ENCODE data around the gene PARP15.

PARP15 gene

DNA sequence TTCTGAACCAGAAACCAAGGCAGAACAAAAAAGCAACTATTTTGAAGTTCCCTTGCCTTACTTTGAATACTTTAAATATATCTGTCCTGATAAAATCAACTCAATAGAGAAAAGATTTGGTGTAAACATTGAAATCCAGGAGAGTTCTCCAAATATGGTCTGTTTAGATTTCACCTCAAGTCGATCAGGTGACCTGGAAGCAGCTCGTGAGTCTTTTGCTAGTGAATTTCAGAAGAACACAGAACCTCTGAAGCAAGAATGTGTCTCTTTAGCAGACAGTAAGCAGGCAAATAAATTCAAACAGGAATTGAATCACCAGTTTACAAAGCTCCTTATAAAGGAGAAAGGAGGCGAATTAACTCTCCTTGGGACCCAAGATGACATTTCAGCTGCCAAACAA is 8.7 kb upstream of the PARP15 start:
- no peak overlapping the region for H3K4me3 ChIP-seq (ENCODE audit: low read depth, low read length)

DNA sequence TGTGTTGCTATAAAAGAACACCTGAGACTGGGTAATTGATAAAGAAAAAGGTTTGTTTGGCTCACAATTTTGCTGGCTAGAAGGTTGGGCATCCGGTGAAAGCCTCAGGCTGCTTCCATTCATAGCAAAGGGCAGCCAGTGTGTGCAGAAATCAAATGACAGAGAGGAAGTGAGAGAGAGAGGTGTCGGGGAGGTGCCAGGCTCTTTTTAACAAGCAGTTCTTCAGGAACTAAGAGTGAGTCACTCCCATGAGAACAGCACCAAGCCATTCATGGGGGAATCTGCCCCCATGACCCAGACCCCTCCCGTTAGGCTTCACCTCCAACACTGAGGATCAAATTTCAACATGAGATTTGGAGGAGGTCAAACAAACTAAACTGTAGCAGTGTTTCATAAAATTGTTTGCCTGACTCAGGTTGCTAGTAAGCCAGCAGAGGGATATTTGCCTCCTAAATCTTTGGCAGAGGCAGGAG is 4.5 kb upstream of the PARP15 start:
- no peak overlapping the region for H3K4me3 ChIP-seq (ENCODE audit: low read depth, low read length)

DNA sequence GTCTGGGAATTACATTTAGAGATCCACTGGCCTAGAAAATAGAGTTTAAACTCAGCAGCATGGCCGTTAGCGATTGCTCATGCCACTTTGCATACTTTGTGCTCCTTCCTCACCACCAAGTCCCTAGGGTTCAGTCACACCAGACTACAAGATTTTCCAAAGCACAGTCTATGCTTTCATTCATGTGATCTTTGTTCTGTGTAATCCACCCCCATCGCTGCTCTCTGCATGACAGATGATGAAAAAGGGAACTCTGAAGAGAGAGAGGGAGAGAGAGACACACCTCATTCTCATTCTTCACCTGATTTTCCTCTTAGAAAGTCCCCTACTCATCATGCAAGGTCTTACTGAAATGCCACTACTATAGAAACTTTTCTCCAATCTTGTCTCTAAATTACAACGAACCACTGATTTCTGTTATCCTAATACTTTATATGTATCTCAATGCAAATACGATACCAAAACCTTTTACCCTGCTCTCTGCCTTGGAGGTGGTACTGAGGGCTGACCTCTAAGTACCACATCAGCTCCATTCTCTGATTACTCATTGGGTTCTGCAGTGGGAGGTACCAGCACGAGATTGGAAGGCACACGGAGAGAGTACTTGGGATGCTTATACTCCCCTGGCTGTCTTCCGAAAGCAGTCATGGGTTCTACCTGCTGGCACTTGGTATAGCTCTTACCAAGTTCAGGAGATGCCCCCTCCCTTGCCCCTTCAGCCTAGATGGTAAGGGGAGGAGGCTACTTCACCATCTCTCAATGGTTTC is 1.1 kb upstream of the PARP15 start:
- H3K4me3 ChIP-seq (ENCODE audit: low read depth, low read length): no peak overlapping the region

- H3K4me3 ChIP-seq (ENCODE audit: low read depth, low read length): no peak overlapping the region
These were observed 755 bp downstream of the PARP15 start for GRCh38 chr3:122578069-122578740.

DNA sequence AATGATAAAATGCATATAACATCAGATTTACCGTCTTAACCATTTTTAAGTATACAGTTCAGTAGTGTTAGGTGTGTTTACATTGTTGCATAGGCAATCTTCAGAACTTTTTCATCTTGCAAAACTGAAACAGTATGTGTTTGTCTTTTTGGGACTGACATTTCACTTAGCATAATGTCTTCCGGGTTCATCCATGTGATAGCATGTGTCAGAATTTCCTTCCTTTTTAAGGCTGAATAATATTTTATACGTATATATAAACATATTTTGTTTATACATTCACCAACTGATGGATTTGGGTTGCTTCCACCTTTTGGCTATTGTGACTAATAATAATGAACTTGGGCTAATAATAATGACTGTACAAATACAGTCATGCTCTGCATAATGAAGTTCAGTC is 3.0 kb downstream of the PARP15 start:
- no peak overlapping the region for H3K4me3 ChIP-seq (ENCODE audit: low read depth, low read length)

- H3K4me3 ChIP-seq (ENCODE audit: low read depth, low read length): no peak overlapping the region
These were observed 4.2 kb downstream of the PARP15 start for GRCh38 chr3:122581622-122582021.

DNA sequence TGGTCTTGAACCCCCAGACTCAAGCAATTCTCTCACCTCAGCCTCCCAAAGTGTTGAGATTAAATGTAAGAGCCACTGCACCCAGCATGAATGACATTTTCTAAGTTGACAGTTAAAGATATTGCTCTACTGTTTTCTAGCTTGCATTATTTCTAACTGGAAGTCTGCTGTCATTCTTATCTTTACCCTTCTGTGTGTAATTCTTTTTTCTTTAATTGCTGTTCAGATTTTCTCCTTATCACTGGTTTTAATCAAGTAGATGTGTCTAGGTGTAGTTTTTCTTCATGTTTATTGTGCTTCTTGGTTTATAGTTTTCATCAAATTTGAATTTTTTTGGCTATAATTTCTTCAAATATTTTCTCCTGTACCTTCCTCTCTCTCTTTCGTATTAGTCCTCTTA is 4.9 kb downstream of the PARP15 start:
- H3K4me3 ChIP-seq (ENCODE audit: low read depth, low read length): no peak overlapping the region

- H3K4me3 ChIP-seq (ENCODE audit: low read depth, low read length): no peak overlapping the region
These were observed 8.6 kb downstream of the PARP15 start for GRCh38 chr3:122586098-122586497.

DNA sequence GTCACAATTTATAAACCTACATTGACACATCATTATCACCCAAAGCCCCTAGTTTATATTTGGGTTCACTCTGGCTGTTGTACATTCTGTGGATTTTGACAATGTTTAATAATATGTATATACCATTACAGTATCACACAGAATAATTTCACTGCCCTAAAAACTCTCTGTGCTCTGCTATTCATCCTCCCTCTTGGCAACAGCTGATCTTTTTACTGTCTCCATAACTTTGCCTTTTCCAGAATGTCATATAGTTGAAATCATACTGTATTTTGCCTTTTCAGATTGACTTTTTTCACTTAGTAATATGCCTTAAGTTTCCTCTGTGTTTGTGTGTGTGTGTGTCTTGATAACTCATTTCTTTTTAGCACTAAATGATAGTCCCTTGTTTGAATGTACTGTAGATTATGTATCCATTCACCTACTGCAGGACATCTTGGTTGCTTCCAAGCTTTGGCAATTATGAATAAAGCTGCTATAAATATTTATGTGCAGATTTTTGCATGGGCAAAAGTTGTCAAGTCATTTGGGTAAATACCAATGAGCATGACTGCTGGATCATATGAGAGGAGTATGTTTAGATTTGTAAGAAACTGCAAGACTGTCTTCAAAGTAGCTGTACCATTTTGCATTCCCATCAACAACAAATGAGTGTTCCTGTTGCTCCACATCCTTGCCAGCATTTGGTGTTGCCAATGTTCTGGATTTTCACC is 9.5 kb downstream of the PARP15 start:
- H3K4me3 ChIP-seq (ENCODE audit: low read depth, low read length): no peak overlapping the region

- no peak overlapping the region for H3K4me3 ChIP-seq (ENCODE audit: low read depth, low read length)
These were observed 10.1 kb downstream of the PARP15 start for GRCh38 chr3:122587572-122587971.

DNA sequence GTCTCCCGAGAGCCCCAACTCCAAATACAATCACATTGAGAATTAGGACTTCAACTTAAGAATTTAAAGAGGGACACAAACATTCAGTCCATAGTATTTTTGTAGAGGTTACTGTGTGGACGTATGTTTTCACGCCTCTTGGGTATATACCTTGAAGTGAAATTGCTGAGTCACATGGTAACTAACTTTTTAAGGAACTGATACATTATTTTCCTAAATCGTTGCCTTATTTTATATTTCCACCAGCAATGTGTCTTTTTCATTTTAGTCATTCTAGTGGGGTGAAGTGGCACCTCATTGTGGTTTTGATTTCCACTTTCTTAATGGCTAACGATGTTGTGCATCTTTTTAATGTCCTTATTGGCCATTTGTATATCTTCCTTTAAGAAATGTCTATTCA is 11.8 kb downstream of the PARP15 start:
- no peak overlapping the region for H3K4me3 ChIP-seq (ENCODE audit: low read depth, low read length)

DNA sequence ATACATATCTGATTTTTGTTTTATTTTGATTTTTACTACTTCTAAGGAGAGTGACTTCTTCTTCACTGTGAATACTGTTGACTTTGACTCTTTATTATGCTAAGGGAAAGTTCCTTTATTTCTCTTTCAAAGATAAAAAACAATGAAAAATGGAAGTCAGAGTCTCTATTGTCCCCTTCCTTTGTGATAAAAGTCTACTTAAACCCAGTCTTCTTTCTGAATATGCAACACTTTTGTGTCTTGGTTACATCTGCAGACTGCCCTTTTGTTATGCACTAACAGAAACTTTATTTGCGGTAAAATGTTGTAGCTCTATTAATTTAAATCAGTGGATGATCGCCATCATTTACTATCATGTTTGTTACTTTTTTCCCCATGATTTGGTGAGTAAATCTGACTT is 13.2 kb downstream of the PARP15 start:
- H3K4me3 ChIP-seq (ENCODE audit: low read depth, low read length): no peak overlapping the region

GRCh38 chr3:122594025-122594424 is 16.6 kb downstream of the PARP15 start:
- H3K4me3 ChIP-seq (ENCODE audit: low read depth, low read length): no peak overlapping the region

- H3K4me3 ChIP-seq (ENCODE audit: low read depth, low read length): no peak overlapping the region
These were observed 20.7 kb downstream of the PARP15 start for GRCh38 chr3:122598151-122598550.

DNA sequence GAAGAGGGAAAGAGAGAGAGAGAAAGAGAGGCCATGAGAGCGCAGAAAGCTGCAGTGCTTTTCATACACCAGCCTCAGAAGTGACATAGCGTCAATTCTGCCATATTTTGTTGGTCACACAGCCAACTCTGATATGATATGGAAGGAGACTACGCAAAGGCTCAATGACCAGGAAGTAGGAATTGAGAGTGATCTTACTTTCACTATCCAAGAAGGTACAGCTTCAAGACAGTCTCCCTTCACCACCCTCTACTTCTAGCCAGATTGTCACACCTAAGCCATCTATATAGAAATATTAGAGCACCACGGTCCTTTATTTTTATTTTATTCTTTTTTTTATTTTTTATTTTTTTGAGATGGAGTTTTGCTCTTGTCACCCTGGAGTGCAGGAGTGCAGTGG is 21.1 kb downstream of the PARP15 start:
- H3K4me3 ChIP-seq (ENCODE audit: low read depth, low read length): no peak overlapping the region

DNA sequence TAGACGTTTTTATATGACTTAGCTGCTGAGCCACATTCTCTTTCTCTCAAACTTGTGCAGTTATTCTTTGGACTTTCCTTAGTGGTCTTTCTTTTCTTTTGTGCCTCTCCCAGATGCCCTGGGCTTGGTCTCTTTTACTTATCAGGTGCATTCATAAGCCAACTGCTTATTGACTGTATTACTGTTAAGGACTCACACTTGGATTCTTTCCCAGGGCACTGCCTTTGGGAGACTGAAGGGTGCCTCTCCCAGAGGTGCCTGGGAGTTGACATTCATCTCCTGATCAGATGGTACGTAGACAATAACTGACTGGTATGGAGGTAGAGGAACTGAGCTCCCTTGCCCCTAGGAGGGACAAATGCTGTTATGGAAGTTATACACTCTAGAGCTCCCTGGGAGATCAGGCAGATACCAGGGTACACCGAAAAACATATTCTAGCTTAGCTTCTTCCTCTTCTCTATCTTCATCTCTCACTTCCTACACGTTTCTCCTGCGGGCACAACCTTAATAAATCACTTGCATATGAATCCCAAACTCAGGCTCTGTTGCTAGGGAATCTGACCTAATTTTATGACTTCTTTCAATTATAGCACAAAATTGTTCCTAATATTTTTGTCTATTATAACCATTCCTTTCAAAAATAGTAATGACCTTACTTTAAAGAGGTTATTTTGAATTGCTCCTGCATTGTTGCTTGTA is 24.7 kb downstream of the PARP15 start:
- no peak overlapping the region for H3K4me3 ChIP-seq (ENCODE audit: low read depth, low read length)

DNA sequence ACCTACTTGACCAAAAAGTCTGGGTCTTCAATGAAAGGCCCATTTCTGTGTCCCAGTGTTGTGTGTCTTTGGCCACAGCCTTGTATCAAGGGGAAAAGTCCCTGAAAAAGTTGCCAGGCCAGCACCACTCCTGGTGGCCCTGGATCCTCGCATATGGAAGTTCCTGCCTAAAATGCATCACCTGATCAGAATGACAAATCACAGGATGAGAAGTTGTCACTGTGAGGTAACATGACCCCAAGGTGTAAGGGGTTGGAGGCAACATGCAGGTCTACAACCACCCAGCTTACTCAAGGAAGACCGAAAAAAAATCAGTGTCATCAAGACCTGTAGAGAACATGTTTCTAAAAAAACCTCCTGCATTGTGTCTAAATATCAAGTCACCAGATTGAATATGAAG is 25.6 kb downstream of the PARP15 start:
- no peak overlapping the region for H3K4me3 ChIP-seq (ENCODE audit: low read depth, low read length)

DNA sequence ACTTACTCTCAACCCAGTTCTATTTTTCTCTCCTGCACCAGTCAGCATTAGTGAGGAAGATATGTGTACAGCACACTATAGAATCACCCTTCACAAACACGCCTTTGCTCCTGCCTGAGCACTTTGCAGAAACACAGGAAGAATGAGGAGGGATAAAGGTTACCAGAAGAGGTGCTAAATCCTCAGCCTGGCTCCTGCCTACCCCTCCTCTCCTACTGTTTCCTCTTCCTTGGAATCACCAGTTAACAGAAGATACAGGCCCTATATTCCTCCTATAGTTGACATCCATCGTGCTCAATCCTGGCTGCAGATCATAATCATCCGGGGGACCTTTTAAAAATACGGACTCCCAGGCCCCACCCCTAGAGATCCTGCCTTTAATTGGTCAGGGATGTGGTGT is 28.9 kb downstream of the PARP15 start:
- no peak overlapping the region for H3K4me3 ChIP-seq (ENCODE audit: low read depth, low read length)

- H3K4me3 ChIP-seq (ENCODE audit: low read depth, low read length): no peak overlapping the region
These were observed 31.5 kb downstream of the PARP15 start for GRCh38 chr3:122608916-122609315.

DNA sequence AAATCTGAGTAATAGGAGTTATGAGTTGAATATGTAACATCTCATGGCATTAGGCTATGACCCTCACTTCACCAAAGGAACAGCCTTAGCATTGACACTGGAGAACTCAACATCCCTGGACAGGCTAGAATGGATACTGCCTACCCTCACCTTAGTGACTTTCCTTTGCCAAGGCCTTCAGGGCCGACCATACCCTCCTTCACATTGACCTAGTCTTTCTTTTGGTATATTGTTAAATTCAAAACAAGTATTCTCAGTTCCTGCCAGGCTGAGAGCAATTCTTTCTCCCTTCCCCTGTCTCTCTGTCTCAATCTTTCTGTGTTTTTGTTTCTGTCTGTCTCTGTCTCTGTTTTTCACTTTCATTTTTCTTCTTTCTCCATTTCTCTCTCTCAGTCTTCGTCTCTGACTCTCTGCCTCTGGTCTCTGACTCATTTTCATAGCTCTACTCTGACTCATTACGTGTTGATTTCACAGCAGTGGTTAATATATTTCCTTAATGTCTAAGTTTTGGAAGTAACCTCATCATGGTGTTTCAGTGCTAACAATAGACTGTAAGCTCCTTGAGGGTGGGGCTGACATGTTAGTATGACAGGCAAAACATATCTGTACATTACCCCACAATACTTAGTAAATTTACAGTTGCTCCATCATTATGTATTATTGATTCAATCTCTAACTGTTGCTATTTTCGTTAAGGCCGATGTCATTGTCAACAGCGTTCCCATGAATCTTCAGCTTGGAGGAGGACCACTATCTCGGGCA is 32.5 kb downstream of the PARP15 start:
- H3K4me3 ChIP-seq (ENCODE audit: low read depth, low read length): no peak overlapping the region

DNA sequence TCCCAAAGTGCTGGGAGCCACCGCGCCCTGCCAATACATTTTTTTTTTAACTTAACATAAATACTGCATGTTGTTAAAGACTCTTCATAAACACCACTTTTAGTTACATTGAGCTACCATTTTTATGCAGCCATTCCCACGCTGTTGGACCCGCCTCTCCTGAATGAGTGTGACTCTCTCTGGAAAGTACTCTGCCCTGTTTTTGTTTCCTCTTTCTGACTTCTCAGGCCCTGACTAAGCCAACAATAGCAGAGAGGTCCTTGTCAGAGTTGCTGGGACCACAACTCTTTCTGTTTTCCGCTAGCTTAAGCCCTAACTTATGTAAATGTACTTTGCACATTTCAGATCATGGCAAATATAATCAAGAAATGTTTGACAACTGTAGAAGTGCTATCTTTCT is 35.2 kb downstream of the PARP15 start:
- no peak overlapping the region for H3K4me3 ChIP-seq (ENCODE audit: low read depth, low read length)
